Lung microvascular endothelial cell (primary cell): ENCODE measurements around the gene UBXN11. TPM values are rescaled to one million over a fixed set of nuclear protein-coding genes. Genes with fewer than 3 reads are reported as not detected.
"Not testable (repeated sequence)": the region's sequence is repeated elsewhere in the genome, so short reads cannot be mapped to it uniquely, and the experiment has no call there.

Experiments
- DNase-seq, 2 donors: peaks; one replicate each; pipeline versions ENCODE4 v3.0.0 to v3.0.0-alpha.2; 2010; ENCODE audit warnings: low read depth in 2 of 2
- total RNA-seq: library from RNA; depleted of rRNA; stranded (reverse); fragments of >200 nt; gene quantifications from 2 replicates; pipeline ENCODE4 v1.2.1, GENCODE V29; 2014

UBXN11 gene
- total RNA-seq, 1 donor from 2014 or later: 1.2 TPM

DNA sequence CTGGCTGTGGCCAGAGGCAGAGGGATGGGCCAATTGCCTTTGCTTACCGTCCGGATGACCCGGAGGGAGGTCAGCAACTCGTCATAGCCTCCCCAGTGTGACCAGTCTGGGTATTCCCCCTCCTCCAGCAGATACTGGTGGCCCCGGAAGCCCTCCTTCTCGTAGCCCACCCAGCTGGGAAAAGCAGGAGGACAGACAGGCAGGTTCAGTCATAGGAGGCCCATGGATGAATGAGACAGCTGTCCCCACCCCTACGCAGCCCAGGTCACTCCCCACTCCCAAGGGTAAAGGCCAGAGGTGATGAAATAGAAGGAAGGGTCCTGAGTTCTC lies 30.7 kb upstream of the UBXN11 start:
- no peak for DNase-seq

DNA sequence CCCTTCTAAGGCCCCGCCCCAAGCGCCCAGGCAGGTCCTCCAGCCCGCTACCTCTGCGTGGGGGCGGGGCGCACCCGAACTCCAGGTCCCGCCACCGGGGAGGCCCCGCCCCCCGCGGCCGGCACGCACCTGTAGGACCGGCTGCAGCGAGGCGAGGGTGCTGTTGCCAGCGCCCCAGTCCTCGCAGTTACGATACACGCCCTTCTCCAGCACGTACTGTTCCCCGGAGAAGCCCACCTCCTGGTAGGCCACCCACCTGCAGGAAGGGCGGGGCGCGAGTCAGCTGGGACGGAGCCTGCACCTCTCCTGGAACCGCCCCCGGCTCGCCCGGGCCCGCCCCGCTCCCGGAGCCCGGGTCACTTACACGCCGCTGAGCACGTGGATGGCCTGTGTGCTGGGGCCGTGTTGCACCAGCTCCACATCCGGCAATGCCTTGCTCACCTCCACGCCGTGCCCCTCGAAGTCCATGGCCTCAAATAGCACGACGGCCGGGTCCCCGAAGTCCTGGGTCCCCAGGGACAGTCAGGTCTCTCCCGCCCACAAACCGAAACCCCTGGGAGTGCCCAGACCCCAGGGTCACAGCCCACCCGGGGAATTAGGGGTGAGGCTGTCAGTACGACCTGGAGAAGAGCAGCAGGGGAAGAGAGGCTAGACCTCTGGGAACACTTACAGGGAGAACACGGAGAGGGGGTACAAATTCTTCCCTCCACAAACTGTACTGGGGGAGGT lies 30.2 kb upstream of the UBXN11 start:
- DNase-seq: peak in 1 of 2 donors; percentile 25

DNA sequence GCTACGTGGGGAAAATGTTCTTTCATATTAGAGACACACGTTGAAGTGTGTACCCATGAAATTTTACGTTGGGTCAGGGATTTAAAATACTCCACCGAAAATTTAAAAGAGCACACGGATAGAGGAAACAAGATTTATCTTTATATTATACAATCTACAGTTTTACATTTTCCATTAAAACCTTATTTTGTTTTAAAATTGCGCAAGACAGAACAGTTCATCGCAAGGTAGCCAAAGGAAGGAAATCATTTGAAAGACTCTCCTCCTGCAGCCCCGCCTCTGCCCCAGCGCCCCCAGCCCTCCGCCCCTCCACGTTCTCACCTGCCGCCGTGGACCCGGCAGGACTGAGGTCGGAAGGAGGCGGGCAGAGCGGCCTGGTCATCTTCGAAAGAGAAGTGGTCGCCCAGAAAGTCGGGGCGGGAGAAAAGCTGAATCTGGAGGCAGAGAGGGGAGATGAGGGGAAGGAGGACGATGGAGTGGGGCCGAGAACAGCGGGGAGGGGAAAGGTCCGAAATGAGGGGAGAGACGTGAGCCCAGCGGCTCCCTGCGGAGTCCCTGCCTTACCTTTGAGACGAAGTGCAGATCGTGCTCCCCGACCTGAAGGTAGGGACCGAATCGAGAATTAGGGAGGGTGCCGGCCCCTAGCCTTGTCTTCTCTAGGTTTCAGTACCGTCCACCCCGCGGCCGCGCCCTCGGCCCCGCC lies 29.5 kb upstream of the UBXN11 start:
- peak in 1 of 2 donors; percentile 23 for DNase-seq

DNA sequence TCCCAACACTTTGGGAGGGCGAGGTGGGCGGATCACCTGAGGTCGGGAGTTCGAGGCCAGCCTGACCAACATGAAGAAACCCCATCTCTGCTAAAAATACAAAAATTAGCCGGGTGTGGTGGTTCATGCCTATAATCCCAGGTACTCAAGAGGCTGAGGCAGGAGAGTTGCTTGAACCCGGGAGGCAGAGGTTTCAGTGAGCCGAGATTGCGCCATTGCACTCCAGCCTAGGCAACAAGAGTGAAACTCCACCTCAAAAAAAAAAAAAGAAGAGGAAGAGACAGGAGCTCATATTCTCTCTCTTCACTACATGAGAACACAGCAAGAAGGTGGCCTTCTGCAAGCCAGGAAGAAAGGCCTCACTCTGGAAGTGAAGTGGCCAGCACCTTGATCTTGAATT lies 26.9 kb upstream of the UBXN11 start:
- DNase-seq: not testable (repeated sequence)

DNA sequence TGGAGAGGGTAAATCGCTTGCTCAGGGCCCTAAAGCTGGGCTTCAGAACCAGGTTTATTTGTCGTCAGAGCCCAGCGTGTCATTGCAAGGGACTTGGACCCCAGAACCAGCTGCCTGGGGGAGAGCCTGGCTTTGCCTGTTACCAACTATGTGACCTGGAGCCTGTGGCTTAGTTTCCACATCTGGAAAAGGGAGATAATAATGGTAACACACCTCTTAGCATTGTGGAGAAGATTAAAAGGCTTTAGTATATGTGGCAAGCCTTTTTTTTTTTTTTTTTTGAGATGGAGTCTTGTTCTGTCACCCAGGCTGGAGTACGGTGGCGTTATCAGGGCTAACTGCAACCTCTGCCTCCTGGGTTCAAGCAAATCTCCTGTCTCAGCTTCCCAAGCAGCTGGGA lies 23.8 kb upstream of the UBXN11 start:
- DNase-seq: no peak

DNA sequence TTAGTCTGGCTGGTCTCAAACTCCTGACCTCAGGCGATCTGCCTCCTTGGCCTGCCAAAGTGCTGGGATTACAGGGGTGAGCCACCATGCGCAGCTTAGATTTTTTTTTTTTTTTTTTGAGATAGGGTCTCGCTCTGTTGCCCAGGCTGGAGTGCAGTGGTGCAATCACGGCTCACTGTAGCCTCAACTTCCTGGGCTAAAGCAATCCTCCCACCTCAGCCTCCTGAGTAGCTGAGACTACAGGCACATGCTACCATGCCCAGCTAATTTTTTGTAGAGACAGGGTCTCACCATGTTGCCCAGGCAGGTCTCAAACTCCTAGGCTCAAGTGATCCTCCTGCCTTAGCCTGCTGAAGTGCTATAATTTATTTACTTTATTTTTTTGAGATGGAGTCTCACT lies 22.9 kb upstream of the UBXN11 start:
- not testable (repeated sequence) for DNase-seq

DNA sequence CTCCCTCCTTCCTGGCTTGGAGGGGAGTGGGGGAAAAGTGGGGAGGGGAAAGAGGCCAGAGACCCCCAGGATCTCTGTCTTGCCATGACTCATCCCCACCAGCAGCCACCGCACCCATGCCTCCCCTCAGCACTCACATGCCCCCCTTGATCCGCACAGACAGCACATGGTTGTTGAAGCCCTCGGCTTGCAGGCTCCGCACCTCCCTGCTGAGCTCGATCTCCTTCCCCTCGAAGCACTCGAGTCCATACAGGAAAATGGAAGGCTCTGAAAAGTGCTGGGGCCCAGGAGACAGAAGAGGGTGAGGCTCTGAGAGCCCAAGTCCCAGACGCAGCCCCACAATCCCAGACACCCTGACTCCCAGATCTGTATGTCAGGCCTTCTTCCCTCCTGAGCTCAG lies 22.2 kb upstream of the UBXN11 start:
- DNase-seq: no peak

DNA sequence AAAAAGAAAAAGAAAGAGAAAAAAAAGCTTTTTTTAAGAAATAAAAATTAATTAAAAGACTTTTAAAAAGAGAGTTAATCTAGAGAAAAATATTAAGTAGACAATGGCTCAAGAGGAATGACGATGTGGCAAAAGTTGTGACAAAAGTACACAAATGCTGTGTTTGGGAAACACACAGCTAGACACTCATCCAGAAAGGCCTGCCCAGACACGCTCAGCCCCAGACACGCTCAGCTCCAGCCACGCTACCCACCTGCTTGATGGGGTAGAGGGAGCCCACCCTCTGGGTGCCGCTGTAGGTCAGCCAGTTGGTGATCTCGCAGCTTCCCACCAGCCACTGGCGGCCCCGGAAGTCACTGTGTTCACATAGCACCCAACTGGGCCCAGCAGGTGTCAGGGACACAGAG lies 21.5 kb upstream of the UBXN11 start:
- DNase-seq: no peak

DNA sequence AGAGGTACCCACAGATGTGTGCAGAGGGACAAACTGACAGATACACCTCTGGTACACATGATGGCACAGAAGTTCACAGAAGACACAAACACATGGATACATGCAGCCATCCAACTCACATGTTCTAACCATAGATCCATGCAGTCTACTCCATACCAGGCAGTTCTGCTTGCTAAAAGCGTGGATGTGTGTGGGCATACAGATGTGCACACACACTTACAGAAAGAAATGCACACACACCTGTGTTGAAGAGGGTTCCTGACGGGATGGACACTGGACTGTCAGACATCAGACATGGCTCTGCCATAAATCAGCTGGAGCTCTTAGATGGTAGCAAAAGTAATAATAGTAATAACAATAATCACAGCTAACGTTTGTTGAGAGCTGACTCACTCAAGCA lies 18.1 kb upstream of the UBXN11 start:
- no peak for DNase-seq

DNA sequence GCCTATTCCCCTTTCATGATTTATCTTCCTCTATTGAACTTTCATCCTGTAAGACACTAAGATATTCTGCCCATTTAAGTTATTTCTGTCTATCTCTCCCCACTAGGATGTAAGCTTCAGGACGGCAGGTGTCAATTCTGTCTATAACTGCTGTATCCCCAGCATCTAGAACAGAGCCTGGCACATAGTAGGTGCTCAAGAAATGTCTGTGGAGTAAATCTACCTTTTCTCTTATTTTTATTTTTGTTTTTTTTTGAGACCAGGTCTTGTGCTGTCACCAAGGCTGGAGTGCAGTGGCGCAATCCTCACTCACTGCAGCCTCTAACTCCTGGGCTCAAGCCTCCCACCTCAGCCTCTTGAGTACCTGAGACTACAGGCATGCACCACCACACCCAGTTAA lies 16.9 kb upstream of the UBXN11 start:
- DNase-seq: no peak

DNA sequence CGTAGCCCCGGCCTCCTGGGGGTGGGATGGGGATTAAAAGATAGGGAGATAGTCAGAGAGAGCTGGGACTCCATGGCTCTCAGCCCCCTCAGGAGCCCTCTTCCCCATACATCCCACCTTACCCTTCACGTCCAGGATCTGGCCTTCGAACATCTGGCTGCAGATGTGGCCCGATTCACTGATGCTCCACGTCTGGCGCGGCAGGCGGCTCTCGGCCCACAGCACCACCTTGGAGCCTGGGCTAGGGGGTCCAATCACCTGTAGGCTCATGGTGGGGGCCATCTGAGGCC lies 15.6 kb upstream of the UBXN11 start:
- DNase-seq: no peak

DNA sequence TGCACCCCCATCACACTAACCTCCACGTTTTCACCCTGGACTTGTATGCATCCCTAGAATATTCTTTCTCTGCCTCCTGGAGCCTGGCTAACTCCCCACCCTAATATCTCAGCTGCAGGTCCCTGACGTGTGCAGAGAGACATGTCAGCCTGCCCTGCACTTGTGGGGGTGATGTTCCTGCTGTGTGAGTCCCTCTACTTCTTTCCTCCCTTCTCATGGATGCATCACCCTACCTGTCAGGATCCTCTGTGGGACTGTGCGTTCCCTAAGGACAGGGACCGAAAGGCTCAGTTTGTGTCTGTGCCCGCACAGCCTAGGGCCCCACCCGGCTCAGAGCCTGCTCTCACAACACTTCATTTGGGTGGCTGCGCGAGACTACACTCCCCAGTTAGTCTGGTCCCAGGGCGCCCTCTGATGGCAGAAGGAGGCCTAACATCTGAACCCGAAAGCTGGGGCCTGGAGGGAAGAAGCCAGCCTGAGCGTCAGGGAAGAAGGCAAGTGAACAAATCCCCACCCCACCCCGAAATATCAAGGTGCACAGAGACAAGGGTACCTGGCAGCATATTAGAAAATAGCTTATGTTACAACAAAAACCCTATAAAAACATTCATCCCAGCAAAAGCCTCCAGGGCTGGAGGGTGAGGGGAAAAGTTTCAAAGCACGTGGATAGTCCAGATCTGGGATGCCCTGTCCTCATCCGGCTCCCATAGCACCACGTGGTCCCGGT lies 15.0 kb upstream of the UBXN11 start:
- DNase-seq: peak; percentile 81 to 87

DNA sequence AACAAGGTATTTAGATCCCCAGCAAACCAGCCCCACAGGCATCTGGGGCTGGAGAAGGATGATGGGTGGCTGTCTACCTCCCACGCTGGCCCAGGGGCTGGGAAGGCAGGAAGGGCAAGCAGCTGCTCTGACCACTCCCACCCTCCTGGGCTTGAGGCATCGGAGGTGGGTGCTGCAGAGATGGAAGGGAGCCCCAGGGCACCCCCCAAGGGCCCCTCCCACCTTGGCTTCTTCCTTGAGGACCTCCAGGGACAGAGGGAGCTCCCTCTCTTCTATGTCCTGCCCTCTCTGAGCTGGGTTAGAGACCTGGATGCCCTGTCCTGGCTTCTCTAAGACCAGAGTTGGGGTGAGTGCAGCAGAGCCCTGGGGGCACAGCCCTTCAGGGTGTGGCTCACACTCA lies 14.5 kb upstream of the UBXN11 start:
- no peak for DNase-seq

DNA sequence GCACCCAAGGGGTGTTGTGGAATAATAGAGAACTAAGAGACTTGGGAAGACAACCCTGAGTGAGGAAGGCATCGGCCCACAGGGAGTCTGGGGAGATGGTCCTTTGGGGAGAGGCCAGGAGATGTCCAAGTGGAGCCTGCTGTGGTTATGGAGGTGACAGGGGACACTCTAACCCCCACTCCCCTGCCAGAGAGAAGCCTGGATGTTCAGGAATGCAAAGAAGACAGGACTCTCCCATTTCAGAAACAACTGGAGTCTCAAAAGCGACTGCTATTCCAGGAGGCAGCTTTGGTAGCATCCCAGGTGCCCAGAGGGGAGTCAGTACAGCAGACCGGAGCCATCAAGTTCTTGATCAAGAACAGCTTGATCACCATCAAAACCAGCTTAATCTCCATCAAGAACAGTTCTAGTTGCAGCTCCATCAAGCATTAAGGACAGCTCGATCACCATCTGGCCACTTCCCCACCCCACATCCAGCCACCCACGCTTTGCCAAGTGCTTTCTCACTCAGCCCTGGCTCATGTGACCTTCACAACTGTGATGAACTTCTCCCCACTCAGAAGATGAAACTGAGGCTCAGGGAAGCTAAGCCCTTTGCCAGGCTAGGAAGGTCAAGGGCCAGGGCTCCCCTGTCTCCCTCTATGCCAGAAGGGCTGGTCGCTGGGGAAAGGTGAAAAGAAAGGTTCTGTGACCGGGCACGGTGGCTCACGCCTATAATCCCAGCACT lies 12.1 kb upstream of the UBXN11 start:
- DNase-seq: no peak

DNA sequence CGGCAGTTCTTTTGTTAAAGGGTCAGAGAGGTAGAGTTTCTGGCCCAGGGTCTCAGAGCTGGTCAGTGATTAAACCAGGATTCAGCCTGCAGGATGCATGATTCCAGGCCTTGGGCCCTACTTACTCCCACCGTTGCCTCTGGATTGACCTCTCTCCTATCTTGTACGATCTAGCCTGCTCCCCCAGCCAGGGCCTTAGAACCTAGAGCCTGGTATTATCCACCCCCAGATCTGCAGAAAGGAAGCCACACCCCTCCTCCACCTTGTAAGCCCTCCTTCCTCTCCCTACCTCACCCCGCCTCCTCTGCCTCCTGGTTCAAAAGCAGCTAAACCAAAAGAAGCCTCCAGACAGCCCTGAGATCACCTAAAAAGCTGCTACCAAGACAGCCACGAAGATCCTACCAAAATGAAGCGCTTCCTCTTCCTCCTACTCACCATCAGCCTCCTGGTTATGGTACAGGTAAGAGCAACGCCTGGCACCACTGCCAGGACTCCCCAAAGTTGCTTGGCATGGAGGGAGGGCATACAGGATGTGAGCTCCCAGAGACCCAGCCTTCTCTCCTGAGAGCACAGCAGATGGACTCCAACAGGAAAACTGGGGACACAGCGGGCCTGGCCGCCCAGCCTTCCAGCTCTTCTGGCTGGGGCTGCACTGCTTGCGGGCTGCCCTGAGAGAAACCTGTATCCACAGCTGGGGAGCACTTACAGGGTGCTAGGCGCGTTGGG lies 11.3 kb upstream of the UBXN11 start, which contains the start of gene CD52:
TSS of gene CD52 (plus strand) at position 347 of the 726 bp plus-strand sequence. CDS start at position 407, 60 bp downstream.
- no peak for DNase-seq

DNA sequence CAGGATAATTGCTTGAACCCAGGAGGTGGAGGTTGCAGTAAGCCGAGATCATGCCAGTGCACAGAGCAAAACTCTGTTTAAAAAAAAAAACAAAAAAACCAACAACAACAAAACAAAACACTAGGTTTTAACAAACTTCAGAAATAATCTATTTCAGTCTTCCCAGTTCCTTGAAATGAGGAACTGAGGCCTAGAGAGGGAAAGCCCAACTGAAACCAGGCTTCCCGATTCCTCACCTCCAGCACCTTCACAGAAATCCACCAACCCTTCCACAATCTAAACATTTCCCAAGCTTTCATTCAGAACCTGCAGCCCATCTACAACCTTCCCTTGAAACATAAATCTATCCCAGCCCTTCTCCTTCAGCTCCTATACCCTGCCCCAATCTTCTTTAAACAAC lies 10.7 kb upstream of the UBXN11 start:
- no peak for DNase-seq

DNA sequence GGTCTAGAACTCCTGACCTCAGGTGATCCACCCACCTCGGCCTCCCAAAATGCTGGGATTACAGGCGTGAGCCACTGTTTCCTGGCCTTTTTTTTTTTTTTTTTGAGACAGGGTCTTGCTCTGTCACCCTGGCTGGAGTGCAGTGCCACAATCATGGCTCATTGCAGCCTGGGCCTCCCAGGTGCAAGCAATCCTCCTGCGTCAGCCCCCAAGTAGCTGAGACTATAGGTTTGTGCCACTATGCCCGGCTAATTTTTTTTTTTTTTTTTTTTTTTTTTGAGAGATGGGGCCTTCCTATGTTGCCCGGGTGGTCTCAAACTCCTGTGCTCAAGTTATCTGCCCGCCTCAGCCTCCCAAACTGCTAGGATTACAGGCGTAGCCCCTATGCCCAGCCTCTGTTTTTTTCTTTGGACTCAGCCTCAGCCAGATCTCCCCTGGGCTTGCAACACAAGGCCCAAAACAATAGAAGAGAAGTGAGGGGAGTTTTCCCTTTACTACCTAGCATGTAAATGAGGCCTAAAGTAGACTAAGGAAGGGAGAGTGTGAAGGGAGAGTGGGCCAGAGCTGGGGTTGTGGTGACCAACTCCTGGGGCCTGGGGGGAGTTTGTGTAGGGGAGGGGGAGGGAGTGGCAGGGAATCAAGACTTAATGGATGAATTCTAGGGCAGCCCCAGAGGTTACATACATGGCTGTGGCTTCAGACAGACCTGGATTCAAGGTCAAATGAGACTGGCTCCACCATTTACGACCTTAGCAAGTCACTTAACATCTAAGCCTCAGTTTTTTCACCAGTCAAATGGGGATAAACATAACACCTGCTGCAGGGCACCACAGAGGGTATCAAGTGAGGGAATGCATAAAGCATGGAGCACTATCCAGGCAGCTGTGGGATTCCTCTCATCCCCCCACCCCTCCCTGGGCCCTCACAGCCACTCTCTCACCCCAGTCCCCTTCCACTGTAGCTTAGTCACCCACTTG lies 9.7 kb upstream of the UBXN11 start:
- DNase-seq: no peak

DNA sequence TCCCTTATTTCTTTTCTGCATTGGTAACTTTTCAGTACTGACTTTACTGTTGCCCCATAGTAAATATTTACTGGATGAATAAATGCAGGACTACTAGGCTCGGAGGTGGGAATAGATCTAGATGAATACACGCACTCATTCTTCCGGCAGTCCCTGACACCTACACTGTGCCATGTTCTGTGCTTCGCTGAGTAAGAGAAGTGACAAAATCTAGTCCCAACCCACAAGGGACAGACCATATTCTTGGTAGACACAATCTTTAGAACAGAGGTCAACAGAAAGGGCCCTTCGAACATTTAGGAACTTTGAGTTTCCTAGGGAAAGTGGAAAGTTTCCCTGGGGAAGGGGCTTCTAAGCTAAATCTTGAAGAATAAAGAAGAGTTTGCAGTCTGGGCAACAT lies 8.1 kb upstream of the UBXN11 start:
- no peak for DNase-seq

DNA sequence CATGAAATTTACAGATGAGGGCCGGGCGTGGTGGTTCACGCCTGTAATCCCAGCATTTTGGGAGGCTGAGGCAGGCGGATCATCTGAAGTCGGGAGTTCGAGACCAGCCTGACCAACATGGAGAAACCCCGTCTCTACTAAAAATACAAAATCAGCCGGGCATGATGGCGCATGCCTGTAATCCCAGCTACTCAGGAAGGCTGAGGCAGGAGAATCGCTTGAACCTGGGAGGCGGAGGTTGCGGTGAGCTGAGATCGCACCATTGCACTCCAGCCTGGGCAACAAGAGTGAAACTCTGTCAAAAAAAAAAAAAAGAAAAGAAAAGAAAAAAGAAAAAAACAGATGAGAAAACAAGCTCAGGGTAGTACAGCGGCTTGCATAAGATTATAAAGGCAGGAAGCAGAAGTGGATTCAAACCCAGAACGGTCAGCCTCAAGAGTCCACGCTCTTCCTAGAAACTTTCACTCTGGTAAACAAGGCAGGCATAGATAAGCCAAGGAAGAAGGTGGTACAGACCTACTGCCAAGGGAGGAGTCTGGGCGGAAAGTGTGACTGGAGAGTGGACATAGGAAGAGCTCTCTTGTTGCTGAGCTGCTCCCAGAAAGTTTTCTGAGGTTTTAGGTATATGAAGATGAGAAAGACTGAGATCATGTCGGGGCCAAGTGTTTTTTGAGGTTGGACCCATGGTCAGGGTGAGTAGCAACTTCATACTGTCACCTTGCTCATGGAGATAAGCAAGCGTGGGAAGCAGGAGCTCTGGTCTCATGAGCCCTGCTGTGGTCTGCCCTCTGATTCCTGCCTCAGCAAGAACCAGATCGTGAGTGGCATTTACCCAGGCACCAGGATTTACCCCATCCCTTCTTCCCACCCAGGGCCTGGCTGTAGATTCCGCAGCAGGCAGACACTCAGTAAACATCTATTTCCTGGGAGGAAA lies 1.8 kb upstream of the UBXN11 start:
- not testable (repeated sequence) for DNase-seq
